OCI-LY3 (cell line): ENCODE results near the gene PLCXD1.
"Not testable (repeated sequence)": the region's sequence is repeated elsewhere in the genome, so short reads cannot be mapped to it uniquely, and the experiment has no call there.

Source experiments
- H2AFZ ChIP-seq: fragments of 200-600, 300-600 bp; shearing (Covaris generic); 2 replicates; pipeline ENCODE4 v1.6.0; 2014; ENCODE audit warnings: antibody characterized with exemption, low read depth, low read length
- H3K27ac ChIP-seq: fragments of 200-600, 300-600 bp; sonication (generic); 2 replicates; pipeline ENCODE4 v1.5.1; 2014; ENCODE audit warnings: mild to moderate bottlenecking, low read length, moderate library complexity, mixed read lengths
- H3K27me3 ChIP-seq: fragments of 200-600, 300-600 bp; sonication (generic); 2 replicates; pipeline ENCODE4 v1.6.1; 2014; ENCODE audit warnings: low read depth, low read length, mixed read lengths
- H3K36me3 ChIP-seq: fragments of 200-600, 300-600 bp; sonication (generic); replicated peaks from 2 replicates; pipeline ENCODE3; 2014; ENCODE audit warnings: low read depth, low read length, mixed read lengths
- H3K4me1 ChIP-seq: fragments of 300-600, 200-600 bp; sonication (generic); 2 replicates; pipeline ENCODE4 v1.6.1; 2014; ENCODE audit warnings: low read length, mixed read lengths
- H3K4me2 ChIP-seq: fragments of 200-600, 300-600 bp; sonication (generic); 2 replicates; pipeline ENCODE4 v1.6.1; 2014; ENCODE audit warnings: low read length, mixed read lengths
- H3K4me3 ChIP-seq: fragments of 300-600, 200-600 bp; sonication (generic); 2 replicates; pipeline ENCODE4 v1.5.1; 2014; ENCODE audit warnings: antibody characterized with exemption, mild to moderate bottlenecking, low read length, moderate library complexity
- H3K79me2 ChIP-seq: fragments of 300-600, 200-600 bp; shearing (Covaris generic); 2 replicates; pipeline ENCODE4 v1.6.1; 2014; ENCODE audit warnings: mild to moderate bottlenecking, low read length, mixed read lengths
- H3K9ac ChIP-seq: fragments of 300-600, 200-600 bp; shearing (Covaris generic); 2 replicates; pipeline ENCODE4 v1.6.0; 2014; ENCODE audit warnings: mild to moderate bottlenecking, low read length, moderate library complexity
- H3K9me3 ChIP-seq: fragments of 200-600, 300-600 bp; shearing (Covaris generic); 2 replicates; pipeline ENCODE4 v1.6.1; 2014; ENCODE audit warnings: low read length, mixed read lengths; ENCODE audit not compliant: insufficient read depth
- H4K20me1 ChIP-seq: fragments of 200-600, 300-600 bp; sonication (generic); 2 replicates; pipeline ENCODE4 v1.6.1; 2016; ENCODE audit warnings: low read length, mixed read lengths; ENCODE audit not compliant: insufficient read depth
- CTCF ChIP-seq: fragments of 200-600, 300-600 bp; sonication (generic); IDR thresholded peaks from 2 replicates; pipeline ENCODE4 v1.5.1; 2014; ENCODE audit warnings: antibody characterized with exemption, low read length, low read depth
- EZH2phosphoT487 ChIP-seq: fragments of 200-600 bp; shearing (Covaris generic); IDR thresholded peaks from 2 replicates; pipeline ENCODE4 v1.6.1; 2018; ENCODE audit warnings: antibody characterized with exemption, mixed run types, low read depth

The PLCXD1 gene

GRCh38 chrX:295136-295535, 14.0 kb downstream of the PLCXD1 start:
- peaks cover 6% of the 10 kb centered on the region; the same call in 1 of the 2 replicates for H4K20me1 ChIP-seq
- H3K4me2 ChIP-seq = no peak overlapping the region
- no peak overlapping the region for H2AFZ ChIP-seq
- no peak overlapping the region for H3K9ac ChIP-seq
- TF ChIP-seq CTCF (no peak), EZH2phosphoT487 (no peak)
- no peaks in the 10 kb centered on the region for H3K27me3 ChIP-seq
- no peak overlapping the region for H3K4me3 ChIP-seq
- no peaks in the 10 kb centered on the region for H3K9me3 ChIP-seq
- no peaks in the 10 kb centered on the region for H3K4me1 ChIP-seq
- peaks cover 60% of the 10 kb centered on the region for H3K36me3 ChIP-seq
- no peak overlapping the region for H3K27ac ChIP-seq
- H3K79me2 ChIP-seq = no peaks in the 10 kb centered on the region

GRCh38 chrX:298993-299392, 17.8 kb downstream of the PLCXD1 start:
- Histone ChIP-seq H3K9ac (no peak overlapping the region), H3K36me3 (peaks cover 51% of the 10 kb centered on the region), H2AFZ (no peak overlapping the region), H3K4me2 (no peak overlapping the region), H3K27ac (no peak overlapping the region), H3K9me3 (no peaks in the 10 kb centered on the region), H3K4me3 (no peak overlapping the region), H3K27me3 (no peaks in the 10 kb centered on the region), H3K79me2 (no peaks in the 10 kb centered on the region), H4K20me1 (peaks cover 13% of the 10 kb centered on the region; the same call in 1 of the 2 replicates), H3K4me1 (no peaks in the 10 kb centered on the region)
- TF ChIP-seq CTCF = no peak
- TF ChIP-seq EZH2phosphoT487 = no peak

- Histone ChIP-seq H3K27ac (no peak overlapping the region), H2AFZ (no peak overlapping the region), H3K9me3 (no peaks in the 10 kb centered on the region), H3K4me2 (no peak overlapping the region), H3K4me3 (no peak overlapping the region), H4K20me1 (peaks cover 13% of the 10 kb centered on the region; the same call in 1 of the 2 replicates), H3K4me1 (no peaks in the 10 kb centered on the region), H3K9ac (no peak overlapping the region), H3K27me3 (no peaks in the 10 kb centered on the region), H3K79me2 (no peaks in the 10 kb centered on the region), H3K36me3 (peaks cover 52% of the 10 kb centered on the region)
- no peak for TF ChIP-seq EZH2phosphoT487
- TF ChIP-seq CTCF = no peak
Observed at GRCh38 chrX:300334-300733, 19.2 kb downstream of the PLCXD1 start.

- peaks cover 27% of the 10 kb centered on the region for H4K20me1 ChIP-seq
- H3K4me3 ChIP-seq = no peak overlapping the region
- H3K9me3 ChIP-seq = no peaks in the 10 kb centered on the region
- H3K9ac ChIP-seq = no peak overlapping the region
- peaks cover 66% of the 10 kb centered on the region for H3K36me3 ChIP-seq
- no peak overlapping the region for H3K4me2 ChIP-seq
- TF ChIP-seq CTCF (no peak), EZH2phosphoT487 (no peak)
- no peak overlapping the region for H2AFZ ChIP-seq
- peaks cover 6% of the 10 kb centered on the region for H3K79me2 ChIP-seq
- H3K27me3 ChIP-seq = no peaks in the 10 kb centered on the region
- H3K4me1 ChIP-seq = no peaks in the 10 kb centered on the region
- no peak overlapping the region for H3K27ac ChIP-seq
Observed at GRCh38 chrX:302975-303374, 21.8 kb downstream of the PLCXD1 start.

- not testable (repeated sequence) for H2AFZ ChIP-seq, H3K4me2 ChIP-seq, H3K4me3 ChIP-seq, H3K79me2 ChIP-seq, H3K4me1 ChIP-seq, H3K9ac ChIP-seq, H3K27me3 ChIP-seq, H3K9me3 ChIP-seq, H3K27ac ChIP-seq
- H4K20me1 ChIP-seq = peaks cover 29% of the 10 kb centered on the region
- H3K36me3 ChIP-seq = peaks cover 65% of the 10 kb centered on the region
Observed at GRCh38 chrX:305781-306613, 24.8 kb downstream of the PLCXD1 start.

- not testable (repeated sequence) for H3K9me3 ChIP-seq, H3K27me3 ChIP-seq, H3K4me3 ChIP-seq, H3K9ac ChIP-seq, H3K79me2 ChIP-seq, H3K4me2 ChIP-seq, H2AFZ ChIP-seq, H3K4me1 ChIP-seq, H3K27ac ChIP-seq
- H3K36me3 ChIP-seq = peaks cover 68% of the 10 kb centered on the region
- peaks cover 29% of the 10 kb centered on the region for H4K20me1 ChIP-seq
Observed at GRCh38 chrX:306614-307251, 25.6 kb downstream of the PLCXD1 start.
